Dedifferentiated amniotic fluid mesenchymal stem cell (primary cell): ENCODE data around the gene UGDH.
"Not testable (repeated sequence)": the region's sequence is repeated elsewhere in the genome, so short reads cannot be mapped to it uniquely, and the experiment has no call there.

ENCODE experiments used
- DNase-seq: peaks from one replicate; pipeline ENCODE4 v3.0.0-alpha.2; 2016; ENCODE audit errors: extremely low spot score

The UGDH gene

GRCh38 chr4:39527296-39528060, at the start of gene UGDH:
UGDH (minus strand) TSS chr4:39527439; CDS start chr4:39521512, 5,927 bp downstream.
- peak; percentile 99 for DNase-seq

GRCh38 chr4:39574946-39575345, 47.7 kb upstream of the UGDH start:
- DNase-seq, result no peak

- no peak for DNase-seq
These were observed 44.3 kb upstream of the UGDH start for GRCh38 chr4:39571504-39571903.

- no peak for DNase-seq
These were observed 43.8 kb upstream of the UGDH start for GRCh38 chr4:39571054-39571453.

- DNase-seq, result no peak
These were observed 42.0 kb upstream of the UGDH start for GRCh38 chr4:39569209-39569608.

GRCh38 chr4:39568805-39569204, 41.6 kb upstream of the UGDH start:
- DNase-seq, result no peak

GRCh38 chr4:39565878-39566600, 38.8 kb upstream of the UGDH start:
- DNase-seq, result peak; percentile 54

GRCh38 chr4:39563346-39563847, 36.2 kb upstream of the UGDH start:
- no peak for DNase-seq

GRCh38 chr4:39562792-39563191, 35.6 kb upstream of the UGDH start:
- no peak for DNase-seq

GRCh38 chr4:39559626-39560025, 32.4 kb upstream of the UGDH start:
- DNase-seq, result no peak

- no peak for DNase-seq
These were observed 28.2 kb upstream of the UGDH start for GRCh38 chr4:39555472-39555871.

GRCh38 chr4:39548425-39549067, 21.3 kb upstream of the UGDH start:
- no peak for DNase-seq

- DNase-seq, result no peak
These were observed 17.5 kb upstream of the UGDH start for GRCh38 chr4:39544580-39545315.

- not testable (repeated sequence) for DNase-seq
These were observed 16.8 kb upstream of the UGDH start for GRCh38 chr4:39544080-39544479.

- no peak for DNase-seq
These were observed 15.8 kb upstream of the UGDH start for GRCh38 chr4:39543034-39543433.

- no peak for DNase-seq
These were observed 15.4 kb upstream of the UGDH start for GRCh38 chr4:39542611-39543012.

- DNase-seq, result no peak
These were observed 14.9 kb upstream of the UGDH start for GRCh38 chr4:39541987-39542610.

- DNase-seq, result peak; percentile 86
These were observed 11.9 kb upstream of the UGDH start for GRCh38 chr4:39539089-39539611.

- DNase-seq, result no peak
These were observed 6.3 kb upstream of the UGDH start for GRCh38 chr4:39533541-39533940.

- DNase-seq, result not testable (repeated sequence)
These were observed 5.0 kb upstream of the UGDH start for GRCh38 chr4:39532237-39532636.

- DNase-seq, result no peak
These were observed 3.4 kb upstream of the UGDH start for GRCh38 chr4:39530682-39531081.
